HCT116 (cell line): Measurements from ENCODE around the gene PIP4K2C. TPM values are rescaled to one million over a fixed set of nuclear protein-coding genes. Genes with fewer than 3 reads are reported as not detected.

Experiments
- ATAC-seq: fragments of 200-7000 bp; cut with Tn5 transposase; 2 replicates; pipeline ENCODE4 v1.9.1; 2020; ENCODE audit warnings: mild to moderate bottlenecking, moderate library complexity
- BruUV-seq: library from RNA; stranded (reverse); fragments of 400-500 nt; replicated peaks from 2 replicates; lab custom pipeline; 2021; lab: Mats Ljungman, UMichigan
- CTCF ChIA-PET: fragments of 300-600 bp; sonication (Branson Sonifier 250); formaldehyde crosslinking; loops from one replicate; lab custom pipeline; 2021; ENCODE audit warnings: antibody characterized with exemption; lab: Charles Lee
- POLR2A ChIA-PET: fragments of 300-600, 350-600 bp; sonication (Branson Sonifier 250); formaldehyde crosslinking; loops from one replicate; lab custom pipeline; 2021; ENCODE audit warnings: antibody characterized with exemption; lab: Charles Lee
- RAD21 ChIA-PET, 2 experiments: fragments of 300-600 bp; sonication (Branson Sonifier 250); formaldehyde crosslinking; loops; one replicate each; lab custom pipeline; 2023; ENCODE audit warnings: low total read pairs in 2 of 2; ENCODE audit not compliant: uncharacterized antibody in 2 of 2, unreplicated experiment in 2 of 2, low non-redundant PET in 1 of 2; lab: Charles Lee
- DNase-seq: peaks from one replicate; pipeline ENCODE4 v3.0.0-alpha.2; 2010; ENCODE audit warnings: low read depth, low spot score
- H2AFZ ChIP-seq: fragments of 200-600 bp; shearing (Covaris generic), sonication (generic); 2 replicates; pipeline ENCODE4 v1.6.1; 2017; ENCODE audit warnings: low read depth, mixed run types, mixed read lengths, antibody characterized with exemption, low read length; ENCODE audit not compliant: poor library complexity, severe bottlenecking
- H3K27ac ChIP-seq: 2 replicates; pipeline ENCODE4 v1.5.1; 2012; ENCODE audit warnings: low read depth, low read length
- H3K27me3 ChIP-seq: fragments of 200-600 bp; sonication (generic); 2 replicates; pipeline ENCODE4 v1.6.1; 2016; ENCODE audit warnings: mixed run types, low read length, mixed read lengths; ENCODE audit not compliant: insufficient read depth
- H3K36me3 ChIP-seq, 2 experiments: fragments of 200-500 bp in 1 of 2; fragments of 200-600 bp in 1 of 2; sonication (Bioruptor generic) in 1 of 2; sonication (generic) in 1 of 2; 2 replicates each; pipeline versions ENCODE4 v1.5.1 to v1.6.1; 2014 to 2016; ENCODE audit warnings: low read length in 2 of 2, inconsistent platforms in 1 of 2, mixed read lengths in 1 of 2, mixed run types in 1 of 2; ENCODE audit not compliant: insufficient read depth in 2 of 2, control insufficient read depth in 1 of 2
- H3K4me1 ChIP-seq, 2 experiments: fragments of 200-600 bp in 1 of 2; sonication (generic) in 1 of 2; 2 replicates each; pipeline versions ENCODE4 v1.5.1 to v1.6.1; 2012 to 2017; ENCODE audit warnings: low read length in 2 of 2, inconsistent platforms in 1 of 2, mild to moderate bottlenecking in 1 of 2, mixed read lengths in 1 of 2, mixed run types in 1 of 2, moderate library complexity in 1 of 2; ENCODE audit not compliant: insufficient read depth in 2 of 2, control insufficient read depth in 1 of 2
- H3K4me2 ChIP-seq: fragments of 200-600 bp; sonication (generic); 2 replicates; pipeline ENCODE4 v1.6.1; 2017; ENCODE audit warnings: mixed run types, low read length, mixed read lengths
- H3K4me3 ChIP-seq, 2 experiments: fragments of 200-600 bp in 1 of 2; sonication (generic) in 1 of 2; replicated peaks in 1 of 2; 2 replicates each; pipeline ENCODE4 v1.5.1; 2011 to 2016; ENCODE audit warnings: low read length in 2 of 2, control low read depth in 1 of 2, low read depth in 1 of 2, mild to moderate bottlenecking in 1 of 2, mixed read lengths in 1 of 2, mixed run types in 1 of 2
- H3K79me2 ChIP-seq: fragments of 200-600 bp; sonication (generic); 2 replicates; pipeline ENCODE4 v1.6.1; 2017; ENCODE audit warnings: mild to moderate bottlenecking, mixed run types, low read length, moderate library complexity, mixed read lengths; ENCODE audit not compliant: insufficient read depth
- H3K9ac ChIP-seq: fragments of 200-600 bp; sonication (generic); 2 replicates; pipeline ENCODE4 v1.6.1; 2016; ENCODE audit warnings: low read length, mixed read lengths
- H3K9me2 ChIP-seq: fragments of 200-600 bp; sonication (generic), shearing (Covaris generic); 2 replicates; pipeline ENCODE4 v1.6.1; 2017; ENCODE audit warnings: mixed run types, mild to moderate bottlenecking, moderate library complexity; ENCODE audit not compliant: insufficient read depth
- H3K9me3 ChIP-seq, 2 experiments: fragments of 200-500 bp in 1 of 2; fragments of 200-600 bp in 1 of 2; sonication (Bioruptor generic) in 1 of 2; sonication (generic) in 1 of 2; 2 replicates each; pipeline ENCODE4 v1.6.1; 2014 to 2017; ENCODE audit warnings: low read length in 2 of 2, mixed read lengths in 2 of 2, inconsistent platforms in 1 of 2, low read depth in 1 of 2, mild to moderate bottlenecking in 1 of 2, mixed run types in 1 of 2, moderate library complexity in 1 of 2; ENCODE audit not compliant: control insufficient read depth in 1 of 2, insufficient read depth in 1 of 2
- H4K20me1 ChIP-seq: fragments of 200-600 bp; sonication (generic), shearing (Covaris generic); 2 replicates; pipeline ENCODE4 v1.6.1; 2017; ENCODE audit warnings: mixed run types, mild to moderate bottlenecking, moderate library complexity; ENCODE audit not compliant: insufficient read depth
- CBX3 ChIP-seq: IDR thresholded peaks from 2 replicates; pipeline ENCODE4 v1.6.1; 2012; ENCODE audit warnings: low read depth
- CEBPB ChIP-seq: IDR thresholded peaks from 2 replicates; pipeline ENCODE4 v1.6.1; 2012; ENCODE audit warnings: low read depth
- SIN3A ChIP-seq: IDR thresholded peaks from 2 replicates; pipeline ENCODE4 v1.6.1; 2012; ENCODE audit warnings: low read depth
- SP1 ChIP-seq: IDR thresholded peaks from 2 replicates; pipeline ENCODE4 v1.6.1; 2012; ENCODE audit warnings: low read depth
- TCF7L2 ChIP-seq: IDR thresholded peaks from 2 replicates; pipeline ENCODE4 v1.7.0; 2011; ENCODE audit warnings: borderline replicate concordance, inconsistent platforms; ENCODE audit not compliant: insufficient read depth, insufficient read length; ENCODE audit errors: extremely low read depth
- ZFX ChIP-seq: fragments of 450-650 bp; IDR thresholded peaks from 2 replicates; pipeline ENCODE4 v1.6.1; 2017
- intact Hi-C: fragments of 100-400 bp; cut with micrococcal nuclease; formaldehyde crosslinking; loops from 2 replicates; pipeline ENCODE4 v1.10.0; 2022
- total RNA-seq: library from RNA; stranded (reverse); gene quantifications from one replicate; pipeline ENCODE4 v1.2.1, GENCODE V29; 2021; ENCODE audit not compliant: unreplicated experiment
- TF ChIP-seq, protein P1 (sequence below): IDR thresholded peaks from 2 replicates; pipeline ENCODE4 v1.6.1; 2012
- TF ChIP-seq, protein P2 (sequence below): IDR thresholded peaks from 2 replicates; pipeline ENCODE4 v1.6.1; 2012; ENCODE audit warnings: low read depth
- TF ChIP-seq, protein P3 (sequence below): IDR thresholded peaks from 2 replicates; pipeline ENCODE4 v1.6.1; 2012

Gene PIP4K2C
- total RNA-seq, 1 experiment from 2014 or later, result 38.4 TPM

DNA sequence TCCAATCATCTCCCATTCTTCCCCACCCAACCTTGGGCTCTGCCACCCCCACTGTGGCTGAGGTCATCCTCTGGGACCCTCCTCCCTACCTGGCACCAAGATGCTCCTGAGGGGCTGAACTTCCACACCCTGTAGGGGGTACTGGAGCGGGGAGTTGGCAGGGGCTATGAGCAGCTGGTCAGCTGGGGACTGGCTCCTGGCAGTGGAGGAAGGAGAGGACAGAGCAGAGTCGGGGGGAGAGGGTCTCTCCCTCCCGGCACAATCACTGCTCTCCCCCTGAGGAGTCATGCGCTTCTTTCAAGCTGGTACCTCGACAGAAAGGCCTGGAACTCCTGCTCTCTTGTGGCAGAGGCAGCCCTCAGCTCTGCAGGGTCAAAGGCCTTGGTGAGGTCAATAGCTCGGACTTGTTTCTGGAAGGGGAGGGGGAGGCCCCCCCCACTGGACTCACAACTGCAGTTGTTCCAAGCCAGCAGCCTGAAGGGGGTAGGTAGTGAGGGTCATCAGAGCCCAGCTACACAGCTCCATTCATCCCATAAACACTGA, 40.0 kb downstream of the PIP4K2C start:
- peaks cover 0 to 14% of the 10 kb centered on the region in 2 experiments; a peak in 2 of 4 replicates for H3K36me3 ChIP-seq
- no peak for DNase-seq
- H3K9me2 ChIP-seq, result no peaks in the 10 kb centered on the region
- no peaks in the 10 kb centered on the region for H4K20me1 ChIP-seq
- ChIA-PET POLR2A (no interaction called here), RAD21 (no interaction called here), CTCF (no interaction called here)
- intact Hi-C loops, result no loop called here
- H2AFZ ChIP-seq, result no peak overlapping the region
- TF ChIP-seq CBX3, result no peak
- TF ChIP-seq CEBPB, result no peak
- no peak for TF ChIP-seq ZFX
- TF ChIP-seq SIN3A, result no peak
- TF ChIP-seq, protein P1, sequence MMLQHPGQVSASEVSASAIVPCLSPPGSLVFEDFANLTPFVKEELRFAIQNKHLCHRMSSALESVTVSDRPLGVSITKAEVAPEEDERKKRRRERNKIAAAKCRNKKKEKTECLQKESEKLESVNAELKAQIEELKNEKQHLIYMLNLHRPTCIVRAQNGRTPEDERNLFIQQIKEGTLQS, result no peak
- TF ChIP-seq SP1, result no peak
- TF ChIP-seq, protein P2, sequence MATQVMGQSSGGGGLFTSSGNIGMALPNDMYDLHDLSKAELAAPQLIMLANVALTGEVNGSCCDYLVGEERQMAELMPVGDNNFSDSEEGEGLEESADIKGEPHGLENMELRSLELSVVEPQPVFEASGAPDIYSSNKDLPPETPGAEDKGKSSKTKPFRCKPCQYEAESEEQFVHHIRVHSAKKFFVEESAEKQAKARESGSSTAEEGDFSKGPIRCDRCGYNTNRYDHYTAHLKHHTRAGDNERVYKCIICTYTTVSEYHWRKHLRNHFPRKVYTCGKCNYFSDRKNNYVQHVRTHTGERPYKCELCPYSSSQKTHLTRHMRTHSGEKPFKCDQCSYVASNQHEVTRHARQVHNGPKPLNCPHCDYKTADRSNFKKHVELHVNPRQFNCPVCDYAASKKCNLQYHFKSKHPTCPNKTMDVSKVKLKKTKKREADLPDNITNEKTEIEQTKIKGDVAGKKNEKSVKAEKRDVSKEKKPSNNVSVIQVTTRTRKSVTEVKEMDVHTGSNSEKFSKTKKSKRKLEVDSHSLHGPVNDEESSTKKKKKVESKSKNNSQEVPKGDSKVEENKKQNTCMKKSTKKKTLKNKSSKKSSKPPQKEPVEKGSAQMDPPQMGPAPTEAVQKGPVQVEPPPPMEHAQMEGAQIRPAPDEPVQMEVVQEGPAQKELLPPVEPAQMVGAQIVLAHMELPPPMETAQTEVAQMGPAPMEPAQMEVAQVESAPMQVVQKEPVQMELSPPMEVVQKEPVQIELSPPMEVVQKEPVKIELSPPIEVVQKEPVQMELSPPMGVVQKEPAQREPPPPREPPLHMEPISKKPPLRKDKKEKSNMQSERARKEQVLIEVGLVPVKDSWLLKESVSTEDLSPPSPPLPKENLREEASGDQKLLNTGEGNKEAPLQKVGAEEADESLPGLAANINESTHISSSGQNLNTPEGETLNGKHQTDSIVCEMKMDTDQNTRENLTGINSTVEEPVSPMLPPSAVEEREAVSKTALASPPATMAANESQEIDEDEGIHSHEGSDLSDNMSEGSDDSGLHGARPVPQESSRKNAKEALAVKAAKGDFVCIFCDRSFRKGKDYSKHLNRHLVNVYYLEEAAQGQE, result no peak
- TF ChIP-seq, protein P3, sequence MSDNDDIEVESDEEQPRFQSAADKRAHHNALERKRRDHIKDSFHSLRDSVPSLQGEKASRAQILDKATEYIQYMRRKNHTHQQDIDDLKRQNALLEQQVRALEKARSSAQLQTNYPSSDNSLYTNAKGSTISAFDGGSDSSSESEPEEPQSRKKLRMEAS, result no peak
- TF ChIP-seq TCF7L2, result no peak
- H3K4me3 ChIP-seq, result no peak overlapping the region
- BruUV-seq, result no TSS peak
- no peaks in the 10 kb centered on the region for H3K27me3 ChIP-seq
- no peaks in the 10 kb centered on the region for H3K9me3 ChIP-seq
- H3K4me2 ChIP-seq, result peak overlapping the region; percentile 92; the same call in 1 of the 2 replicates
- no peak for ATAC-seq
- H3K27ac ChIP-seq, result no peak overlapping the region
- H3K79me2 ChIP-seq, result peaks cover 13% of the 10 kb centered on the region
- H3K9ac ChIP-seq, result no peak overlapping the region
- peaks cover 12 to 21% of the 10 kb centered on the region in 2 experiments for H3K4me1 ChIP-seq
